ENCODE data around the gene PTK7.
"Not testable (repeated sequence)": the region's sequence is repeated elsewhere in the genome, so short reads cannot be mapped to it uniquely, and the experiment has no call there.

PTK7 gene

DNA sequence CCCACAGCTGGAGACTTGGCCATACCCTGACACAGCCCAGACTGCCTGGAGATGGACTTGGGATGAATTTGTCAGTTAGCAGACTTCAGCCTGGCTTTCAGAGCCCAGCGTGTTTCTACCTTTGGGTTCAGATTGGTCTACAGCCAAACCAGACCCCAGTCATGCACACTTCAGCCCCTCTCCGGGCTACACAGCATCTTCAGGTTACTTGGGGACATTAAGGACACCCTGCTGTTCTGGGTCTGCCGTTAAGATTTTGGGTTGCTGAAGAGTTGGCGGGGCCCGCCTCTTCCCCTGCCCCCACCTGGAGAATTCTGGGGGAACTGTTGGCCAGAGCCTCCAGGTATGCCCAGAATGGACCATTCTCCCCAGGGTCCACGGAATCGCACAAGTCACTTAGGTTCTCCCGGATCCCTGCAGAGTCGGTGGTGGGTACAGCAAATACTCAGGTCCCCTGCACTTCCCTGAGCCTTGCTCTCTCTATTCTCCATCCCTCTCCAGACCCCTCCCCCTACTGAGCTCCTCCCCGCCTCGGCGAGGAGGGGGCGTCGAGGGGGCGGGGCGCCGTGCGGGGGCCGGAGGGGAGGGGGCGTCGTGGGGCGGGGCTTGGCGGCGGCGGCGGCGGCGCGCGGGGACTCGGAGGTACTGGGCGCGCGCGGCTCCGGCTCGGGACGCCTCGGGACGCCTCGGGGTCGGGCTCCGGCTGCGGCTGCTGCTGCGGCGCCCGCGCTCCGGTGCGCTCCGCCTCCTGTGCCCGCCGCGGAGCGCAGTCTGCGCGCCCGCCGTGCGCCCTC lies at the start of gene PTK7:
Gene PTK7 (plus strand): TSS at position 645 of the 794 bp plus-strand sequence. CDS start 175 bp downstream, outside the sequence.
- DNase-seq (ENCODE audit: low read depth, low spot score): peak; percentile 90

DNA sequence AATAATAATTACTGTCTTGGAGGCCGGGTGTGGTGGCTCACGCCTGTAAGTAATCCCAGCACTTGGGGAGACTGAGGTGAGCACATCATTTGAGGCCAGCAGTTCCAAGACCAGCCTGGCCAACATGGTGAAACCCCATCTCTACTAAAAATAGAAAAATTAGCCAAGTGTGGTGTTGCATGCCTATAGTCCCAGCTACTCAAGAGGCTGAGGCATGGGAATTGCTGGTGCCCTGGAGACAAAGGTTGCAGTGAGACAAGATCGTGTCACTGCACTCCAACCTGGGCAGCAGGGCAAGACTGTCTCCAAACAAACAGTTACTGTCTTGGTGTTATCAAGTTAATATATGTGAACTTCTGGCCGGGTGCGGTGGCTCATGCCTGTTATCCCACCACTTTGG lies 49.7 kb upstream of the PTK7 start:
- no peak for DNase-seq (ENCODE audit: low read depth, low spot score)

DNA sequence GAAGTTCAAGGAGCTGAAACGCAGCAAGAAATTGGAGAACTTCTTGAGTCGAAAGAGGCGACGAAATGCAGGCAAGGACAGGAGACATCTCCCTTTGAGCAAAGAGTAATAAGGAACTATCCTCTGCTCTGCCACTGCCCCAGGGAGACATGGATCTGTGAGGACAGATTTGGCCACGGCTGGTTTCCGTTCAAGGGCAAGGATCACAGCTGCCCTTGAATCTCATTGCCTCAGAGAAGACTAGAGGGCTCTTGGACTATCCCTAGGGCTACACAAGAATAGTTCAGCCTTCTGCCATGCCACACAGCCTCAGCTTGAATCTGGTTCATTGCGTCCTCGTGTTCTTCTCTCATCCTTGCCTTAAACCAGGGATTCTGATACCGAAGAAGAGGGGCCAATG lies 47.0 kb upstream of the PTK7 start:
- no peak for DNase-seq (ENCODE audit: low read depth, low spot score)

DNA sequence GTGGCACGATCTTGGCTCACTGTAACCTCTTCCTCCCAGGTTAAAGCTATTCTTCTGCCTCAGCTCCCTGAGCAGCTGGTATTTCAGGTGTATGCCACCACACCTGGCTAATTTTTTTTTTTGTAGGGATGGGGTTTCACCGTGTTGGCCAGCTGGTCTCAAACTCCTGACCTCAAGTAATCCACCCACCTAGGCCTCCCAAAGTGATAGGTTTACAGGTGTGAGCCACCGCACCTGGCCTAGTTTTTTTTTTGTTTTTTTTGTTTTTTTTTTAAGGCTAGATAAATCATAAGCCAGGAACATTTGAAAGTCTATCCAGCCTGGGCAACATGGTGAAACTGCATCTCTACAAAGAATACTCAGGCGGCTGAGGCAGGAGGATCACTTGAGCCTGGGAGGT lies 43.8 kb upstream of the PTK7 start:
- no peak for DNase-seq (ENCODE audit: low read depth, low spot score)

DNA sequence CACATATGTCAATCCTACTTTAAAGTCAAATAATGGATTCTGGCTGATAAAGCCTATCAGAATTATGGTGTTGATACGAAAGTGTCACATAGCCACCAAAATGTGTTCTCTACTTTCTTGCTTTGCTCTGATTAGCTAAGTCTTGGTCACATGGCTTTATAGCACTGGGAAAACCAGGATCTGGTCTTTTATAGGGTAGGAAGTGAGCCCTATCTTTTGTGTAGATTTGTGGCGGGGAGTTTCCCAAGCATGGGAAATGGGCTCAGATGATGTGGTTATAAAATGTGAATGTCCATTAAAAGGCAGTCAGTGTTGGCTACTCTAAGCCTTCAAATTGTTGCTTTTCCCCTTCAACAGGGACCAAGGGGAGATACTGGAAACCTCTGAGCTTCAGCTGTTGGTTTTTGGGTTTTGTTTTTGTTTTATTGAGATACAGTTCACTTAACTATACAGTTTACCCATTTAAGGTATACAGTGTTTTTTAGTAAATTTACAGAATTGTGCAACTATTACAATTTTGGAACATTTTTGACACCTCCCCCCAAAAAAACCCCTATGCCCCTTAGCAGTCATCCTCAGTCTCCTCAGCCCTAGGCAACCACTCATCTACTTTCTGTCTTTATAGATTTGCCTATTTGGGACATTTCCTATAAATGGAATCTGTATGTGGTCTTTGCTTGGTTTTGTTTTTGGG lies 42.5 kb upstream of the PTK7 start:
- no peak for DNase-seq (ENCODE audit: low read depth, low spot score)

DNA sequence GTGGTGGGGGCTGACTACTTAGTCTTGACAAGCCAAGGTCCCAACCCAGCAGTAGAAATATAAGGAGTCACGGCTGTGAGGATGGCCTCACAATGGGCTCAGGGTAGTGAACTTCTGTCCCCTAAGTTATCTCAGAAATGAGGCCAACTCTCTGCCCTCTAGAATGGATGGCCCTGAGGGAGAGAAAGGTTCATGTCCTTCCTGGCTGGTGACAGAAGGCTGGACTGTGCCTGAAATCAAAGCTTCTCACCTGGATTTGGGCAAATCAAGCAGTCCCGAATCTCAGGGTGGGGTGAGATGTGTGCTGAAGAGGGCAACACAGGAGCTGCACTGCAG lies 42.0 kb upstream of the PTK7 start:
- DNase-seq (ENCODE audit: low read depth, low spot score): no peak

DNA sequence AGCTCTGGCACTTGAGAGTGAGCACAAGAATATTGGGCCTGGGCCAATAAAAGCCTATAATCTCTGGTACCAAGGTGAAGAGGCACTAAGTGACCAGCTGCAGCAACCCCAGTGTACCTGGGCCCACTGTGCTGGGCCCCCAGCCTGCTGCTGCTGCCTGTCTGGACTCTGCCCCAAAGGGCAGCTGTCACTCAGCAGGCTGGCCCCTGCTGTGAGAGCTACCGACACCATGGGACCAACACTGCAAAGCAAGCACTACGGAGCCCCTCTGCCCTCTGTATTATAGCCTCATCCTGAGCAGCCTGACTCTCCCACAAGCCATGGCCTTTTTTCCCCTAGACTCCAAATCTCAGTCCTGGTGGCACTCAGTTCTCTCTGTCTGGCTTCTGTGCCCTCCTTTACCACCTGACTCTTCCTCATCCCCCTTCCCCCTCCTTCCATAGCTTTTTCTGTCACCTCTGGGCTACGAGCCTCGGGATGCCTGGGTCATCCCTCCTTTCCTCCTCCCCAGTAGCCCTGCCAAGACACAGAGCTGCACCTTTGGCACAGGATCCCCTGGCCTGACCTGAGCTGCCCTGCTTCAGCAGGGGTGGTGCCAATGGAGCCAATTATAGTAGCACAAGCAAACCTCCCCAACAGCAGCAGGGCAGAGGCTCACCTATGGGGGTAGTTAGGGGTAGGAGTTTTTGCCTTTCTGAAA lies 40.5 kb upstream of the PTK7 start:
- DNase-seq (ENCODE audit: low read depth, low spot score): no peak

DNA sequence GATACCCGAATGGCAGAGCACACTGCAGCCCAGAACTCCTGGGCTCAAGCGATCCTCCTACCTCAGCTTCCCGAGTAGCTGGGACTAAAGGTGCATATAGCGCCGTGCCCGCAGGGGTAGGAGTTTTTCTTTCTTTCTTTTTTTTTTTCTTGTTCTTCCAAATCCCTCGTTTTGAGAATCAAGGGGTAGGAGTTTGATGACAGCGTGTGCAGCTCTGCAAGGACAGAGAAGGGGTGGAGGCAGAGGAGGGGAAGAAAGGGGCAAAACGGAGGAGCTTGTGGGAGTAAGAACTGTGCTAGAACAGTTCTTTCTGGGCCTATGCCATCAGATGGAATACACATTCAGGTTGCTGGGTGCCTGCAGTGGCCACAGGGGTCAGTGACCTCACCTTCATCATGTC lies 39.4 kb upstream of the PTK7 start:
- no peak for DNase-seq (ENCODE audit: low read depth, low spot score)

DNA sequence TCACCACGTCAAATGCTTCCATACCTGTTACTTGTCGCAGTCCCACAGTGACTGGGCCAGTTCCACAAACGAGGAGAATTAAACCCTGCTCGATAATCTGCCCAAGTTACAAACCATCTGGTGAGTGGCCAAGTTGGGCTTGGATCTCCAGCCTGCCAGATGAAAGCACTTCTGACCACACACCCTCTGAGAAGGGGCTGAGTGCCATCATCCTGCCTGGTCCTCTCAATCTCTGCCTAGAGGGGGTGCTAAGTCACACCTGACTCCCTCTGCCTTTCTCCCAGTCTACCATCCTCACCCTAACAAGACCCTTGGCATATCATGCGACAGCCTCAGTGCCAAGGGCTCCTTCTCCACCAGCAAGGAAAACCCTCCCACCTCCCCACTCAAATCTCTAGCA lies 38.9 kb upstream of the PTK7 start:
- DNase-seq (ENCODE audit: low read depth, low spot score): no peak

DNA sequence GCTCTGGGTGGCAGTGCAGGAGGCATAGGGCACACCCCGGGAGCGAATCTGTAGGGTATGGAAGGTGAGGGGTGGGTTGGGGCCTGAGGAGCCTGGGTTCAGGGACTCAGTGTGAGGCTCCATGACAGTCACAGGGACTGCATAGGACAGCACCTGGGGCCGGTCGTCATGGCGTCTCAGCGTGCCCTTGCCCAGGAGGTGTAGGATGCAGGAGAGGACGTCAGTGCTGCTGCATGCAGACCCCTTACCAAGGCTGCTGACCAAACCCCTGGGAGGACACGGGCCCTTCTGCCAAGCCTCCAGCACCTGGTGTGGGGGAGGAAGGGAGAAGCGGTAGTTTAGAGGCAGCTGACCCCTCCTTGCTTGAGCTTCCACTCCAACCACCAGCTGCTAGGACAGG lies 38.4 kb upstream of the PTK7 start:
- no peak for DNase-seq (ENCODE audit: low read depth, low spot score)

DNA sequence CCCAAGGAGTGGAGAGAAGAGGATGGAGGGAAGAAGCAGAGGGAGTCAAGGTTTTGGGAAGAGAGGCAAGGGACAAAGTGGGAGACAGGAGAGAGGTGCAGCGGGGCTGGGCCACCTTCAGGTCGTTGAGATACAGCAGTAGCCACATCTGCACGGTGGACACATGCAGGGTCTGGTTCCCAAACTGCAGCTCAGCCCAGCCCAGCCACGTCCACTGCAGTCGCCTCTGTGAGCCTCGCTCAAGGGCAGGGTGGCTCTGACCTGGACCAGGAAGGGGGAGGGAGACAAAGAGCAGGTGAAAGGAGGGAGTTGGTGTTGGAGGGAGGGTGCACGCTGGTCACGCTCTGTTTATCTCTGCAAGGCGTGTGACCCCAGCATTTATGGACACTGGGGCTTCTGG lies 37.4 kb upstream of the PTK7 start:
- DNase-seq (ENCODE audit: low read depth, low spot score): no peak

DNA sequence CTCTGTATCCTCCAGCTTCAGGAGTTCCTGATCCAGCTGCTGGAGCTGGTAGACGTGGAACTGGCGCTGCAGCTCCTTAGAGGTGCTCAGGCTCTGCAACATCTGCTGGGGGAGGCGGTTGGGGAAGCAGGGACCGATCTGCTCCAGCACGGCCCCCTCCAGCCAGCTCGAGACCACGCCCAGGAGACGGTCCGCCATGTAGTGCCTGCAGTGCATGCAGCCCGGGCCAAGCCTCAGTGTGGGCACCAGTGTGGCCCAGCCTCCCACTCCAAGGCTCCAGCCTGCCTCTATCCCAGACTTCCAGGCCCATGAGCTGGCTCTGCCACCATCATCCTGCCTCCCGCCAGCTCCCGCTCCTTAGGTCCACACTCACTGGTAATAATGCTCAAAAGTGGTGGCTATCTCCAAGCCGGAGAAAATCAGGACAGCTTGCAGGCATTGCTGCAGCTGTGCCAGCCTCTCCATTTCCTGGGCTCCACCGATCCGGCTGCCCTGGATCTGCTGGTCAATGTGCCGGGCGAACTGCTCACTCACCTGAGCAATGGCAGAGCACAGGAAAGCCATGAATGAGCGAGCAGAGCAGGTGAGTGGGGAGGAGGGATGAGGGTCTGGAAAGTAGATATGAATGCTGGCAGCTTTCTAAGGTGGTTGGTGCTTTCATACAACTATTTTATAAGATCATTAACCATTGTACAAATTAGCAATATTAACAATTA lies 35.4 kb upstream of the PTK7 start:
- no peak for DNase-seq (ENCODE audit: low read depth, low spot score)

DNA sequence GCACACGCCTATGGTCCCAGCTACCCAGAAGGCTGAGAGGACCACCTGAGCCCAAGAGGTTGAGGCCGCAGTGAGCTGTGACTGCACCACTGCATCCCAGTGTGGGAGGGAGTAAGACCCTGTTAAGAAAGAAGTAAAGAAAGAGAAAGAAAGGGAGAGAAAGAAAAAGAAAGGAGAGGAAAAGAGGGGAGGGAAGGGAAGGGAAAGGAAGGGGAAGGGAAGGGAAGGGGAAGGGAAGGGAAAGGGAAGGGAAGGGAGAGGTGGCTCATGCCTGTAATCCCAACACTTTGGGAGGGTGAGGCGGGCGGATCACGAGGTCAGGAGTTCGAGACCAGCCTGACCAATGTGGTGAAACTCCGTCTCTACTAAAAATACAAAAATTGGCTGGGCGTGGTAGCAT lies 34.6 kb upstream of the PTK7 start:
- not testable (repeated sequence) for DNase-seq (ENCODE audit: low read depth, low spot score)

DNA sequence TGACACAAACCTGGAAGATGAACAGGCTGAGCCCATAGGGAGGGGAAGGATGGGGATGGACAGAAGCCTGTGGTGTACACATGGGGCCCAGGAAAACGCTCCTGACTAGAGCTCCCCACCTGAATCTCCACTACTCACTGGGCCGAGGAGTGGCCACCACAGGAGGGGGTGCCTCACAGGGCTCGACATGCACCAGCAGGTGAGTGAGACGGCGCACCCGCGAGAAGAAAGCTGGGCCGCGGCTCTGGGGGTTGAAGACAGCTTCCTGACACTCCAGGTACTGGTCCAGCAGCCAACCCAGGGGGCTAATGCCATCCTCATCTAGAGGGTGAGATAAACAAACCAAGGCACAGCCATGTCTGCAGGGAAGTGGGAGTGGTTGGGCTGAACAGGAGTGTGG lies 32.8 kb upstream of the PTK7 start:
- DNase-seq (ENCODE audit: low read depth, low spot score): no peak

DNA sequence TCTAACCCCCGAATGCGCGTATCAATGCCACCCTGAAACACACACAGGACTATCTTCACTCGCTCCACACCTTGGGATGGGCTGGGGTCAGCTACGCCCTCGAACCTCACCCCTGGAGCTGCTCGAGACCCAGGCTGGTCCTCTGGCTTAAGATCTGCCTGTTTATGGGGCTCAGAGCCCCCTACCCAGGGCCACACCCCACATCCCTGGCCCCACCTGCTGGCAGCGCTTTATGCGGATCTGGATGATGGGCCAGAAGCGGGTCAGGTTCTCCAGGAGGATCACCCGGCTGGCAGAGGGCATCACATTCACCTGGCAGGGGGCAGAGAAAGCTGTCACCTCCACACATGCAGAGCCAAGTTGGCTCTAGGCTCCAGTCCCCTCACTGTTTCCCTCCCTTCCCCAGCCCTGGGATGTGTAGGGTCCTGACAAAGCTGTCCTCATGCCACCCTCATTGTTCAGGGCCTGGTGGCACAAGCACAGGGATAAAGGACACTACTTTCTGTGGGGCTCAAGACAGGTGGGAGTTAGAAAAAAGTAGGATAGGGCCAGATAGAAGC lies 30.7 kb upstream of the PTK7 start:
- DNase-seq (ENCODE audit: low read depth, low spot score): no peak

DNA sequence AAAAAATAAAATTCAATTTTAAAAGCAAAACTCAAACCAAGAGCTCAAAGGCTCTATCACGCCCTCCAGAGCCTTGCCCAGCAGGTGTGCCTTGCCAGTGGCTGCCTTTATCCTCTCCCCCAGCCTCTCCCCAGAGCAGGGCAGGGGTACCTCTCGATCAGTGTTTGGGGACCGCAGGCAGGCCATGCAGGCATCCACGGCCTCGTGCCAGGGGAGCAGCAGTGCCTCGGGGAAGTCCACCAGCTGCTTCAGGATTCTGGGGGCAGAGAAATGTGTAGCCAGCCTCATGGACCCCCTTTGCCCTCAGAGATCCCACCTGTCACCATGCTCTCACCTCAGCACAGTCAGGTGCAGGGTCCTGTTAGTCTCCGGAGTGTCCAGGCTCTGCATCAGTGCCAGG lies 28.1 kb upstream of the PTK7 start:
- no peak for DNase-seq (ENCODE audit: low read depth, low spot score)

DNA sequence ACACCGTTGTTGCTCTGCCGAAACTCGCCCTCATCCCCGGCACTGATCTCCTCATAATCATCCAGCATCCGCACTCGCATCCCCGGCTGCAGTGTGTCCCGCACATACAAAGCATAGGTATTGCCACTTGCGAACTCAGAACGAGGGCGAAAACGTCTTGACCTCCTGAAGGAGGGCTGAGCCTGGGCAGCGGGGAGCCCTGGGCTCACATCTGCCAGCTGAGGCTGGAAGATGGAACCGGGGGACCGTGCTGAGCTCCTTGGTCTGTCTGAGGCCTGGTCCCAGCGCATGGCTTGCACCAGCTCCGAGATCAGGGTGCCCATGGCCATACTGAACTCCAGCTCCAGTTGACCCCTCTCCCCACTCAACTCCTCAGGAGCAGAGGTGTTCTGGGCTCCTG lies 25.1 kb upstream of the PTK7 start:
- no peak for DNase-seq (ENCODE audit: low read depth, low spot score)

DNA sequence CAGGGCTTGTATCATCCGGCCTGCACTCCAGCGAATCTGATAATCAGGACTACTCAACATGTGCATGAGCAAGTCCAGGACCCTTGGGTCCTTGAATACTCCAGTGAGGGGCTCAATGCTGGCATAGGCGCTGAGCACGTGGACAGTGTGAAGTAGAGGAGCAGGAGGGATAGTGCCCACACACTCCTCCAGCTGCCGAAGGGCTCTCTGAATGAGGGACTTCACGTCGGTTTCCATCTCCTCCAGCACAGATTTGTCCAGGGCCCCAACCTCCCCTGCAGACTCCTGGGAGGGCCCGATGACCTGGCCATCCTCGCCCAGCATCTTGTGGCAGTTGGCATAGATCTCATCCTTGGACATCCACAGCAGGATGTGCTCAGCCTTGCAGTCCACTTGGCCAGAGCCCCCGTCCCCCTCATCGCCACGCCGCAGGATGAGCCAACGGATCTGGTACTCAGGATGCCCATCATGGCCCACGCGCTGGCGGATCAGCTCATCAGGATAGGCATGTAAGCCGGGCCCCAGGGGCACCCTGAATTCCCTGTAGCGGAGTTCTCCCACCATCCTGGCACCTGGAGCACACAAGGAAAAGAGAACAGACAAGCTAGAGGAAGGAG lies 23.8 kb upstream of the PTK7 start:
- DNase-seq (ENCODE audit: low read depth, low spot score): no peak

DNA sequence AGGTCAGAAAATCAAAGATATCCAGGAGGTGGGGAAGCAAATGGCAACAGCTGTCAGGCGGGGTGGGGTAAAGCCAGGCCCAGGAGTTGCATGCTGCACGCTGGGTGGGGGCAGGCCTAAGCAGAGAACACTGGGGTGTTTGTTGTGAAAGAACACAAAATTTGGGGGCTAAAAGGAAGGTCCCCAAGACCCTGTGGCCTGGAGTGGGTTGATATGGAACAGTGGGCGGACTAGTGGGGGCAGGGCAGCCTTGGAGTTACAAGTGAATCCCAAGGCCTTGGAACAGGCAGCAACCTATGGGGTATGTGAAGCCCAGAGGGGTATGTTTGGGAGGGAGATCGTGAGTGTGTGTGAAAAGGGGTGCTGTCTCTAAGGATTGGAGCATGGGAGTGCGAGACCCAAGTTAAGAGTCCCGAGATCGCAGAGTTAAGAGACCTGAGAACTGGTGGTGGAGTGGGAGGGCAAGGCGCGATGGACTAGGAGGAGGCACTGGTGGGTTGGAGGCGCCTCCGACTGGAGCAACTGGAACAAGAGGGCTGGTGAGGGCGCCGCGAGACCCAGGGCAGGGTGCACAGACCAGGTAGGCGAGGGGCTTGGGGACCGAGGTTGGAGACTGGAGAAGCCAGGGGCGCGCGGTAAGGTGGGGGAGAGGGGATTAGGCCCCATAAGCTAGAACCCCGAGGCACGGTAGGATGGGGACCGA lies 23.1 kb upstream of the PTK7 start:
- no peak for DNase-seq (ENCODE audit: low read depth, low spot score)

DNA sequence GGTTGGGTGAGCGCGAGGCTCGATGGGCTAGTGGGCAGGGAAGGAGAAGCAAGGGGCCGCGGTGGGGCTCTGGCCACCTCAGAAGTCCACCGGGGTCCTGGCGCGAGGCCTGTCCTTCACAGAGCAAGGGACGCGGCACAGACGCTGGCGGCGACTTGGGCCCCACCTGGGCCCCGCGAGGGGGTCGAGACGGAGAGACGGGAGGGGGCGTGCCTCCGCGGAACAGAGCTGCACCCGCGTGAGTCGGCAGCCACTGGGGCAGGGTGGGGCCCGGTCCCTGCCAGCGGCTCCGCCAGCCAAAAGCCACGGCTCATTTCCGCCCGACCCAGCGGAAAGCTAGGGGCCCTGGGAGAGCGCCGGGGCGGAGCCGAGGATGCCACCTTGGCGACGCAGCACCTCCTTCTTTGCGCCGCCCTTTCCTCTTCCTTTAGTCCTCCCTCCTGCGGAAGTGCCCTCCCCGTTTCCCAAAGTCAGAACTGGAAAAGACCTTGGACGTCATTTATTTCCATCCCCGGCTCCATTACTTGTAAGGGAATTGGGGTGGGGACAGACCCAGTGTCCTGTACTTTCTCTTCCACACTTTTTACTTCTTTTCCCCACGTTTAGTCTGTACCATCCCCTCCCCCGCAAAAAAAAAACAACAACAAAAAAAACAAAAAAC lies 22.4 kb upstream of the PTK7 start, which contains the start of gene CUL7:
Gene CUL7 (minus strand): TSS at position 307 of the 661 bp plus-strand sequence. CDS start 1,063 bp downstream, outside the sequence.
- DNase-seq (ENCODE audit: low read depth, low spot score): peak; percentile 77
